HG03025 (cell line): ENCODE results near the gene MRPS27.

Experiments used
- ATAC-seq: cut with Tn5 transposase; IDR thresholded peaks from one replicate; pipeline ENCODE4 v1.9.1; 2021; ENCODE audit warnings: mild to moderate bottlenecking, moderate library complexity; ENCODE audit not compliant: unreplicated experiment, low FRiP score

The MRPS27 gene

GRCh38 chr5:72237415-72237814 lies 82.6 kb downstream of the MRPS27 start:
- no peak for ATAC-seq

- no peak for ATAC-seq
Measured at GRCh38 chr5:72235725-72236124, 84.3 kb downstream of the MRPS27 start.

GRCh38 chr5:72234868-72235267 lies 85.2 kb downstream of the MRPS27 start:
- ATAC-seq = no peak

GRCh38 chr5:72234265-72234700 lies 85.8 kb downstream of the MRPS27 start:
- no peak for ATAC-seq

- ATAC-seq = no peak
Measured at GRCh38 chr5:72233835-72234234, 86.2 kb downstream of the MRPS27 start.

GRCh38 chr5:72232838-72233237 lies 87.2 kb downstream of the MRPS27 start:
- no peak for ATAC-seq

- ATAC-seq = no peak
Measured at GRCh38 chr5:72231991-72232703, 87.9 kb downstream of the MRPS27 start.

GRCh38 chr5:72228960-72229359 lies 91.1 kb downstream of the MRPS27 start:
- no peak for ATAC-seq

GRCh38 chr5:72226950-72227349 lies 93.1 kb downstream of the MRPS27 start:
- ATAC-seq = no peak

- no peak for ATAC-seq
Measured at GRCh38 chr5:72225741-72226140, 94.3 kb downstream of the MRPS27 start.

GRCh38 chr5:72224946-72225463 lies 95.0 kb downstream of the MRPS27 start:
- no peak for ATAC-seq

- no peak for ATAC-seq
Measured at GRCh38 chr5:72223371-72223770, 96.7 kb downstream of the MRPS27 start.

- no peak for ATAC-seq
Measured at GRCh38 chr5:72222521-72222920, 97.5 kb downstream of the MRPS27 start.

- ATAC-seq = no peak
Measured at GRCh38 chr5:72221541-72221940, 98.5 kb downstream of the MRPS27 start.

GRCh38 chr5:72221099-72221498 lies 98.9 kb downstream of the MRPS27 start:
- ATAC-seq = no peak

GRCh38 chr5:72216756-72217155 lies 103.3 kb downstream of the MRPS27 start:
- ATAC-seq = no peak

- no peak for ATAC-seq
Measured at GRCh38 chr5:72214168-72214567, 105.9 kb downstream of the MRPS27 start.

GRCh38 chr5:72213482-72213881 lies 106.6 kb downstream of the MRPS27 start:
- ATAC-seq = no peak

GRCh38 chr5:72212171-72212570 lies 107.9 kb downstream of the MRPS27 start:
- no peak for ATAC-seq

GRCh38 chr5:72210888-72211678 lies 109.0 kb downstream of the MRPS27 start:
- ATAC-seq = no peak
